Fibroblast of lung (primary cell): Measurements from ENCODE around the gene SPARC.
A peak's percentile ranks its signal among the peaks of the same experiment; 100 is the strongest.

Experiments
- EZH2 ChIP-seq: IDR thresholded peaks from 2 replicates; pipeline ENCODE4 v1.5.1; 2012; ENCODE audit warnings: low read length, control low read depth, mild to moderate bottlenecking; ENCODE audit errors: missing control alignments
- TF ChIP-seq, protein P1 (sequence below), 2 donors: IDR thresholded peaks in 1 of 2; conservative IDR thresholded peaks in 1 of 2; 1 replicate in 1 of 2; 2 replicates in 1 of 2; pipeline ENCODE4 v1.5.1; 2011 to 2012; ENCODE audit warnings: low read length in 2 of 2, control low read depth in 1 of 2, inconsistent platforms in 1 of 2, low read depth in 1 of 2, mild to moderate bottlenecking in 1 of 2

GRCh38 chr5:151682240-151682639, 4.5 kb downstream of the SPARC start:
- TF ChIP-seq, protein P1, sequence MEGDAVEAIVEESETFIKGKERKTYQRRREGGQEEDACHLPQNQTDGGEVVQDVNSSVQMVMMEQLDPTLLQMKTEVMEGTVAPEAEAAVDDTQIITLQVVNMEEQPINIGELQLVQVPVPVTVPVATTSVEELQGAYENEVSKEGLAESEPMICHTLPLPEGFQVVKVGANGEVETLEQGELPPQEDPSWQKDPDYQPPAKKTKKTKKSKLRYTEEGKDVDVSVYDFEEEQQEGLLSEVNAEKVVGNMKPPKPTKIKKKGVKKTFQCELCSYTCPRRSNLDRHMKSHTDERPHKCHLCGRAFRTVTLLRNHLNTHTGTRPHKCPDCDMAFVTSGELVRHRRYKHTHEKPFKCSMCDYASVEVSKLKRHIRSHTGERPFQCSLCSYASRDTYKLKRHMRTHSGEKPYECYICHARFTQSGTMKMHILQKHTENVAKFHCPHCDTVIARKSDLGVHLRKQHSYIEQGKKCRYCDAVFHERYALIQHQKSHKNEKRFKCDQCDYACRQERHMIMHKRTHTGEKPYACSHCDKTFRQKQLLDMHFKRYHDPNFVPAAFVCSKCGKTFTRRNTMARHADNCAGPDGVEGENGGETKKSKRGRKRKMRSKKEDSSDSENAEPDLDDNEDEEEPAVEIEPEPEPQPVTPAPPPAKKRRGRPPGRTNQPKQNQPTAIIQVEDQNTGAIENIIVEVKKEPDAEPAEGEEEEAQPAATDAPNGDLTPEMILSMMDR (conservative IDR thresholded peaks at IDR 0.05 in 1 of 2, IDR thresholded peaks at IDR 0.05 in 1 of 2; ENCODE audit: low read depth in 1 of 2, low read length in 2 of 2) = peak in 1 of 2 donors; percentile 8
- TF ChIP-seq EZH2 = no peak
